Measurements from ENCODE around the gene MED12L.

GRCh38 chr3:151174351-151174750 is 88.9 kb downstream of the MED12L start:
- TF ChIP-seq, protein P1, sequence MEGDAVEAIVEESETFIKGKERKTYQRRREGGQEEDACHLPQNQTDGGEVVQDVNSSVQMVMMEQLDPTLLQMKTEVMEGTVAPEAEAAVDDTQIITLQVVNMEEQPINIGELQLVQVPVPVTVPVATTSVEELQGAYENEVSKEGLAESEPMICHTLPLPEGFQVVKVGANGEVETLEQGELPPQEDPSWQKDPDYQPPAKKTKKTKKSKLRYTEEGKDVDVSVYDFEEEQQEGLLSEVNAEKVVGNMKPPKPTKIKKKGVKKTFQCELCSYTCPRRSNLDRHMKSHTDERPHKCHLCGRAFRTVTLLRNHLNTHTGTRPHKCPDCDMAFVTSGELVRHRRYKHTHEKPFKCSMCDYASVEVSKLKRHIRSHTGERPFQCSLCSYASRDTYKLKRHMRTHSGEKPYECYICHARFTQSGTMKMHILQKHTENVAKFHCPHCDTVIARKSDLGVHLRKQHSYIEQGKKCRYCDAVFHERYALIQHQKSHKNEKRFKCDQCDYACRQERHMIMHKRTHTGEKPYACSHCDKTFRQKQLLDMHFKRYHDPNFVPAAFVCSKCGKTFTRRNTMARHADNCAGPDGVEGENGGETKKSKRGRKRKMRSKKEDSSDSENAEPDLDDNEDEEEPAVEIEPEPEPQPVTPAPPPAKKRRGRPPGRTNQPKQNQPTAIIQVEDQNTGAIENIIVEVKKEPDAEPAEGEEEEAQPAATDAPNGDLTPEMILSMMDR (IDR thresholded peaks at IDR 0.05), result no peak
- no peak for TF ChIP-seq POLR2A (IDR thresholded peaks at IDR 0.05)

All from Peyer's patch (tissue), 4 donors.